Measurements from ENCODE around the gene CDH3.

The CDH3 gene

GRCh38 chr16:68652659-68653058 lies 7.5 kb downstream of the CDH3 start:
- DNase-seq: no peak

DNA sequence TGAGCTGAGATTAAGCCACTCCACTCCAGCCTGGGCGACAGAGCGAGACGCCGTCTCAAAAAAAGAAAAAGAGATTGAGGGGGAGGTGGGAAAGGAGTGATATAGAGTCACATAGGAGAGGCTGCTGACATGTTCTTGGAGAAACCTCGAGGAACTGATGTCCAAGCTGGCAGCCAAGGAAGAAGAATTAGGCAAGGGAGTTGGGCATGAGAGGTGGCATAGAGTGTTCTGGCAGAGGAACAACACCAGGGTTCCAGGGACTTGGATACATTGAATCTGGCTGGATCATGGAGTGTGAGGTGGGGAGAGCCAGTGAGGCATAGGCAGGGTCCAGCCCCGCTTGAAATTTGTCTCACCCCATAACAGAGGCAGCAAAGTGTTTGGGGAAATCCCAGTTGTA lies 10.7 kb downstream of the CDH3 start:
- DNase-seq: no peak

GRCh38 chr16:68656751-68657150 lies 11.6 kb downstream of the CDH3 start:
- no peak for DNase-seq

DNA sequence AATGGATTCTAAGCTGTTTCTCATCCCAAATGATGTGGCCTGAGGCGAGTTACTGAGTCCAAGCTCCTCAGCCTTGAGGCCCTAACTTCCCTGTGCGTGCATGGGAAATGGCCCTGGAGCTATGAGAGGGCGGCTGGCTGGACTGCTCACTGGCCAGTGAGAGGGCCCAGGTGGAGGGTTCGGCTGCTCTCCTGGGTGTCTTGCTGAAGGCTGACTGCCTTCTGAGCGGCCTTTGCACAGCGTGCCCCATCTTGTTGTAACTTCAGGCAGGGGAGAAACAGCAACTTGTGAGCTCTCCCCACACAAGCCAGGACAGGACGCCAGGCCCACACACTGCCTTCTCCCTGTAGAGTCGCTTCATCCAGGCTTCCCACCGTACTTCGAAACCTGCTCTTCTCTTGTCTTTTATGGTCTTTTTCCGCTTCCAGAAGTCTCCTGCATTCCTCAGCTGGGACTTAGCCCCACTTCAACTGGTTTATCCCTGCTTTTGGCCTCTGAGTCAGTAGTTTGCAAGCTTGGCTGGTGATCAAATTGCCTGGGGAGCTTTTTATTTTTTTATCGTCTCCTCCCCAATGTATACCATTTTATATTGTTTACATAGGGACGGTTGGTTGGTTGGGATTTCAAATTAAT lies 13.3 kb downstream of the CDH3 start:
- no peak for DNase-seq

DNA sequence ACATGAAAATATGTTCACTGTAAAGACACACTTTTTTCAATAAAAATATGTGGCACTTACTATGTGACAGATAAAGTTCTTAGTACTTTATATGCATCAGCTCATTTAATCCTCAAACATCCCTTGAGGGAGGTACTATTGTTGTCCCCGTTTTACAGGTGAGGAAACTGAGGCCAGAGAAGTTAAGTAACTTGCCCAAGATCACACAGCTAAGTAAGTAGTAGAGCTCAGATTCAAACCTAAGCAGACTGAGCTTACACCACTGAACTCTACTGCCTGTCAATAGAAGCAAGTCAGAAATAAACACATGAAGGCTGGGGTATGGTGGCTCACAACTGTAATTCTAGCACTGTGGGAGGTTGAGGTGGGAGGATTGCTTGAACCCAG lies 13.9 kb downstream of the CDH3 start:
- DNase-seq: no peak

- DNase-seq: no peak
Measured at GRCh38 chr16:68659412-68660358, 14.6 kb downstream of the CDH3 start.

DNA sequence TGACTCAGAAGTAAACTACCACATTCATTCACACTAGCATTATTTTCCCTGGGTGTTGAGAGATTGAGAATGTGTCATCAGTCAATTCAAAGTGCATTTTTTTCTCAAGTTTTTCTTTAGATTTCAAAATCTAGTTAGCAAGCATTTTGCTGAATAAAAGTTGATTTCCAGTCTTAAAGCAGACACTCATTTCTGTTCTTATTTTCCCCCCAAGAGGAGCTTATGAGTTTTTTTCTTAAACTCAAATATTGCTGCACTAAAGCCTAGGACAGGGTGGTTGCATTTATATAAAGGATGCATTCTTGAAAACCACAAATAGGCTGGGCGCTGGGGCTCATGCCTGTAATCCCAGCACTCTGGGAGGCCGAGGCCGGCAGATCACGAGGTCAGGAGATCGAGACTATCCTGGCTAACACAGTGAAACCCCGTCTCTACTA lies 15.3 kb downstream of the CDH3 start:
- DNase-seq: no peak

GRCh38 chr16:68662035-68662434 lies 16.9 kb downstream of the CDH3 start:
- no peak for DNase-seq

DNA sequence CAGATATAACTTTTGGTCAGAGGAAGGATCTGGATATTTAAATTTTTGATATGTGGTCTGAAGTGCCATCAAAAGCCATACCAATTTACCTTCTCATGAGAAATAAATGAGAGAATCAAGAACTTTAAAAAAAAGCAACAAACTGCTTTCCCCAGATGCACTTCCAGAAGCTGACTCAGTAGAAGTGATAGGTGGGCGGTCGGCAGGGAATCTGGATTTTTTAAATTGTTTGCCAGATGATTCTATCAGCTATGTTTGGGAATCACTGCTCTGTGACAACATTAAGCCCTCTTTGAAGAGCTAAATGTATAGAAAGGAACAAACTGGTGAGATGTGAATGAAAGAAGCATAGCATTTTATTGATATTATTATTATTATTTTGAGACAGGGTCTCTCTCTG lies 19.2 kb downstream of the CDH3 start:
- DNase-seq: no peak

GRCh38 chr16:68665501-68665900 lies 20.4 kb downstream of the CDH3 start:
- DNase-seq: no peak

GRCh38 chr16:68668266-68668665 lies 23.2 kb downstream of the CDH3 start:
- DNase-seq: peak; percentile 48 to 69 (median 50)

- DNase-seq: no peak
Measured at GRCh38 chr16:68676113-68676860, 31.2 kb downstream of the CDH3 start.

- no peak for DNase-seq
Measured at GRCh38 chr16:68681038-68681437, 35.9 kb downstream of the CDH3 start.

DNA sequence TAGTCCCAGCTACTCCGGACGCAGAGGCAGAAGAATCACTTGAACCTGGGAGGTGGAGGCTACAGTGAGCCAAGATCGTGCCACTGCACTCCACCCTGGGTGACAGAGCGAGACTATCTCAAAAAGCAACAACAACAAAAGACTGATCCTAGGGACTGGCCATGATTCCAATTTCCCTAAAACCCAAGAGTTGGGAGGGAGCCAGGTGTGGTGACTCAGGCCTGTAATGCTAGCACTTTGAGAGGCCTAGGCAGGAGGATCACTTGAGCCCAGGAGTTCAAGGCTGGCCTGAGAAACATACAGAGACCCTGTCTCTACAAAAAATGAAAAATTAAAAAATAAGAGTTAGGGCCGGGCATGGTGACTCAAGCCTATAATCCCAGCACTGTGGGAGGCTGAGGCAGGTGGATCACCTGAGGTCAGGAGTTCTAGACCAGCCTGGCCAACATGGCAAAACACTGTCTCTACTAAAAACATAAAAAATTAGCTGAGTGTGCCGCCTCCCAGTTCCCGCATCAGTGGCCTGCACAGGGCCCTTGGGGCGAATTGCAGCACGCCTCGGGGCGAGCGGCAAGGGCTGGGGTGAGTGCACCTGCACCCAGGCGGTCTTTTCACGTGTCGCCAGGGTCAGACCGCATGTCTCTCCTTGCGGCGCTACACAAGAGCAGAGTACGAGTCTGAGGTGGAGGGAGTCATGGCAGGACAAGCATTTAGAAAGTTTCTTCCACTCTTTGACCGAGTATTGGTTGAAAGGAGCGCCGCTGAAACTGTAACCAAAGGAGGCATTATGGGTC lies 40.8 kb downstream of the CDH3 start:
- no peak for DNase-seq

GRCh38 chr16:68686905-68687304 lies 41.8 kb downstream of the CDH3 start:
- DNase-seq: no peak

DNA sequence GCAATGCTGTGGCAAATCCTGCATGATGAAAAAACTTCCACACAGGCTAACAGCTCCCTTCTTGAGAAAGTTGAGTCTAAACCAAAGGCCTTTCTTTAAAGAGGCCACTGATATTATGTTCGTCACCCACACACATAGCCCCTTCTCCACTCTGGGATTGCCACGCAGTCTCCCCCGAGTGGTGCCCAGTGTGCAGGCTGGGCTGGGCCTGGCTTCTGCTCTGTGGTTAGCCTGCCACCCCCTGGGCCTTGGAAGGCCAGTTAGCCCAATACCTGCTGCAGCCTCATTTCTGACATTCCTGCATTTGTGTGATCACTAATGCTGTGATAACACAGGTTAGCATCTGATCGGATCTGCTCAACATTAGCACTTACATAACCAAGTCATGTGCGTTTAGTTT lies 44.8 kb downstream of the CDH3 start:
- no peak for DNase-seq

- no peak for DNase-seq
Measured at GRCh38 chr16:68695575-68695974, 50.5 kb downstream of the CDH3 start.

DNA sequence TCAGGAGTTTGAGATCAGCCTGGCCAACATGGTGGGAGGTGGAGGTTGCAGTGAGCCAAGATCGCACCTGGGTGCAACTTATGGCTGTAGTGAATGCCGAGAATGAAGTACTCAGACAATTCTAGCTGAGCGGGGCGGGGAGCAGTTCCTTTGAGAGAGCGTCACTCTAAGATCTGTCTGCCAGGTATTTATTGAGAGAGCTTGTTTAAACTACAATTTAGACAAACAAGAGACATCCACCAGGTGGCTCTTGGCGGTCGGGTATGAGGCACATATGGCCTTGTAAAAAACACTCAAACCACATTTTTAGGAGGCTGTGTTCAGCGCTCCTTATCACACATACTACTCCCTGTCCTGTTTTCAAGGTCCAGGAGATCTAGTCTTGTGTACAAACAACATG lies 51.4 kb downstream of the CDH3 start:
- DNase-seq: no peak

- no peak for DNase-seq
Measured at GRCh38 chr16:68698091-68698490, 53.0 kb downstream of the CDH3 start.

DNA sequence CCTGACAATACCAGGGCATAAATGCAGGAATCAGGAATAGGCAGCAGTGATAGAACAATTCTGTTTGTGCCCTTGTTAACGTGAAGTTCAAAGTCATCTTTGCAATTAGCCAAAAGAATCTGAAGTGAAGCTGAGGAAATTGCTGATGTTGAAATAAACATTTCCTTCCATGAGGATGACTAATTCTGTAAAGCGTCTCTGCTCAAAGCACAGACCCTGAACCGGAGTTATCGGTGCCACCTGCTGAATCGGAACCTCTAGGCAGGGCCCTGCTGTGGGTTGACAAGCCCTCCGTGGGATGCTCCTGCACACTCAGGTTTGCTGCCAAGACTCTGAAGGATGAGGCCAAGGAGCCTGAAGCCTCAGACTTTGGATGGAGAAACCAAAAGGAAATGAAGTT lies 55.0 kb downstream of the CDH3 start:
- peak; percentile 25 to 71 (median 61) for DNase-seq

DNA sequence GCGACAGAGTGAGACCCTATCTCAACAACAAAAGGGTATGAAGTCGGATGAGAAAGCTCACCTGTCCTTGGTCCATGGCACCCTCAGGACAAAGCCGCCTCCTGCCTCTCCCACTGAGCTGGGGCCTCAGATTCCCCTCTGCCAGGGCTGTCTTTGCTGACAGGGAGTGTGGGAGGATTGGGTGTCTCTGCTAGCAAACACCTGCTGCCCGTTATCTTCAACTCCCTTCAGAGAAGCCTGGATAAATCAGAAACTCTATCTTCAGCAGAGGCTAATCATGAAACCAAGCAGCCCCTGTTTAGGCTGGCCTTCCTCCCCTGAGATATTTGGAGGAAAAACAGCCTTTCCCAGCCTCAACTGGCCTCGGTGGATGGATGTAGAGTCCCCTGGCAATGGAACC lies 55.7 kb downstream of the CDH3 start:
- no peak for DNase-seq

- DNase-seq: peak; percentile 73 to 86 (median 82)
Measured at GRCh38 chr16:68704232-68704867, 59.2 kb downstream of the CDH3 start.
